HepG2 (cell line): Measurements from ENCODE around the gene TNFSF12. TPM values are rescaled to one million over a fixed set of nuclear protein-coding genes. Genes with fewer than 3 reads are reported as not detected.

Source experiments
- HOXA5 ChIP-seq: sonication (generic); formaldehyde crosslinking; IDR thresholded peaks from 2 replicates; pipeline ENCODE4 v1.4.0; 2020; ENCODE audit warnings: missing genetic modification reagents
- IRF2 ChIP-seq: IDR thresholded peaks from 2 replicates; pipeline ENCODE4 v1.6.1; 2018; ENCODE audit warnings: missing genetic modification reagents, missing compliant biosample characterization
- NRL ChIP-seq: sonication (generic); formaldehyde crosslinking; IDR thresholded peaks from 2 replicates; pipeline ENCODE4 v1.5.0; 2020; ENCODE audit warnings: missing genetic modification reagents, mild to moderate bottlenecking, moderate library complexity, borderline replicate concordance
- PPARG ChIP-seq: conservative IDR thresholded peaks from 2 replicates; pipeline ENCODE4 v1.6.1; 2016; ENCODE audit warnings: missing biosample characterization, missing genetic modification reagents
- RXRB ChIP-seq: IDR thresholded peaks from 2 replicates; pipeline ENCODE4 v1.6.1; 2016; ENCODE audit warnings: borderline replicate concordance, missing genetic modification reagents, missing compliant biosample characterization
- SMAD9 ChIP-seq: sonication (generic); formaldehyde crosslinking; IDR thresholded peaks from 2 replicates; pipeline ENCODE4 v1.5.1; 2020; ENCODE audit warnings: mild to moderate bottlenecking, missing genetic modification reagents
- SNAPC5 ChIP-seq: sonication (generic); formaldehyde crosslinking; IDR thresholded peaks from 2 replicates; pipeline ENCODE4 v1.8.1; 2023; ENCODE audit warnings: mild to moderate bottlenecking, missing genetic modification reagents, borderline replicate concordance
- ZBTB7B ChIP-seq: sonication (generic); formaldehyde crosslinking; IDR thresholded peaks from 2 replicates; pipeline ENCODE4 v1.4.0; 2020; ENCODE audit warnings: missing genetic modification reagents
- ZFP90 ChIP-seq: sonication (generic); formaldehyde crosslinking; IDR thresholded peaks from 2 replicates; pipeline ENCODE4 v1.8.0; 2022; ENCODE audit warnings: missing genetic modification reagents, mild to moderate bottlenecking, inconsistent platforms, borderline replicate concordance
- ZMYM3 ChIP-seq: sonication (generic); formaldehyde crosslinking; IDR thresholded peaks from 2 replicates; pipeline ENCODE4 v1.5.1; 2020; ENCODE audit warnings: mild to moderate bottlenecking, missing genetic modification reagents
- ZNF20 ChIP-seq: sonication (generic); formaldehyde crosslinking; IDR thresholded peaks from 2 replicates; pipeline ENCODE4 v1.4.0; 2020; ENCODE audit warnings: mild to moderate bottlenecking, moderate library complexity, missing genetic modification reagents
- ZNF274 ChIP-seq: sonication (generic); formaldehyde crosslinking; IDR thresholded peaks from 2 replicates; pipeline ENCODE4 v1.5.1; 2020; ENCODE audit warnings: mild to moderate bottlenecking, missing genetic modification reagents
- ZNF512B ChIP-seq: sonication (generic); formaldehyde crosslinking; IDR thresholded peaks from 2 replicates; pipeline ENCODE4 v1.5.1; 2020; ENCODE audit warnings: missing genetic modification reagents, mild to moderate bottlenecking, borderline replicate concordance
- ZNF672 ChIP-seq: sonication (generic); formaldehyde crosslinking; IDR thresholded peaks from 2 replicates; pipeline ENCODE4 v1.8.1; 2022; ENCODE audit warnings: missing genetic modification reagents
- polyA plus RNA-seq, 8 experiments: library from polyadenylated mRNA; depleted of rRNA in 3 of 8; stranded (reverse) in 7 of 8; unstranded in 1 of 8; fragments of >200 nt; fragmentation: Illumina TruSeq in 4 of 8; extraction: Trizol in 4 of 8; gene quantifications; 2 replicates each; pipeline versions ENCODE4 v1.2.1 to v1.2.3, GENCODE V29; 2011 to 2016; ENCODE audit warnings: low read depth in 4 of 8, missing spikeins in 1 of 8, mixed read lengths in 1 of 8; ENCODE audit not compliant: insufficient read depth in 1 of 8
- total RNA-seq, 5 experiments: library from RNA; depleted of rRNA; stranded (reverse); fragments of >200 nt; fragmentation: Illumina TruSeq; extraction: Trizol; gene quantifications; 2 replicates each; pipeline ENCODE4 v1.2.3, GENCODE V29; 2016; ENCODE audit warnings: low read depth in 1 of 5
- TF ChIP-seq, protein P1 (sequence below): sonication (generic); formaldehyde crosslinking; IDR thresholded peaks from 2 replicates; pipeline ENCODE4 v1.5.1; 2020; ENCODE audit warnings: mild to moderate bottlenecking, missing genetic modification reagents, moderate library complexity
- TF ChIP-seq, protein P2 (sequence below): sonication (generic); formaldehyde crosslinking; IDR thresholded peaks from 2 replicates; pipeline ENCODE4 v1.5.0; 2020; ENCODE audit warnings: missing genetic modification reagents
- TF ChIP-seq, protein P3 (sequence below): sonication (generic); formaldehyde crosslinking; IDR thresholded peaks from 2 replicates; pipeline ENCODE4 v1.4.0; 2020; ENCODE audit warnings: missing genetic modification reagents

TNFSF12 gene
- total and polyA plus RNA-seq, 2 of the 13 experiments (the other 11 are each of a cell fraction or from before 2014, with no cell fraction given): 0.93 to 7.2 TPM

- no peak for TF ChIP-seq ZNF512B (CRISPR knock-in tag)
- peak; percentile 65; the same call in 1 of the 2 replicates for TF ChIP-seq SNAPC5
- TF ChIP-seq ZNF20 (CRISPR knock-in tag): no peak
- no peak for TF ChIP-seq SMAD9 (CRISPR knock-in tag)
- 0 out of 2 replicates have a peak, but pooled peaks have one; percentile 80 for TF ChIP-seq NRL (CRISPR knock-in tag)
- no peak; the same call in 1 of the 2 replicates for TF ChIP-seq HOXA5
- TF ChIP-seq IRF2: peak; percentile 88
- TF ChIP-seq, protein P1, sequence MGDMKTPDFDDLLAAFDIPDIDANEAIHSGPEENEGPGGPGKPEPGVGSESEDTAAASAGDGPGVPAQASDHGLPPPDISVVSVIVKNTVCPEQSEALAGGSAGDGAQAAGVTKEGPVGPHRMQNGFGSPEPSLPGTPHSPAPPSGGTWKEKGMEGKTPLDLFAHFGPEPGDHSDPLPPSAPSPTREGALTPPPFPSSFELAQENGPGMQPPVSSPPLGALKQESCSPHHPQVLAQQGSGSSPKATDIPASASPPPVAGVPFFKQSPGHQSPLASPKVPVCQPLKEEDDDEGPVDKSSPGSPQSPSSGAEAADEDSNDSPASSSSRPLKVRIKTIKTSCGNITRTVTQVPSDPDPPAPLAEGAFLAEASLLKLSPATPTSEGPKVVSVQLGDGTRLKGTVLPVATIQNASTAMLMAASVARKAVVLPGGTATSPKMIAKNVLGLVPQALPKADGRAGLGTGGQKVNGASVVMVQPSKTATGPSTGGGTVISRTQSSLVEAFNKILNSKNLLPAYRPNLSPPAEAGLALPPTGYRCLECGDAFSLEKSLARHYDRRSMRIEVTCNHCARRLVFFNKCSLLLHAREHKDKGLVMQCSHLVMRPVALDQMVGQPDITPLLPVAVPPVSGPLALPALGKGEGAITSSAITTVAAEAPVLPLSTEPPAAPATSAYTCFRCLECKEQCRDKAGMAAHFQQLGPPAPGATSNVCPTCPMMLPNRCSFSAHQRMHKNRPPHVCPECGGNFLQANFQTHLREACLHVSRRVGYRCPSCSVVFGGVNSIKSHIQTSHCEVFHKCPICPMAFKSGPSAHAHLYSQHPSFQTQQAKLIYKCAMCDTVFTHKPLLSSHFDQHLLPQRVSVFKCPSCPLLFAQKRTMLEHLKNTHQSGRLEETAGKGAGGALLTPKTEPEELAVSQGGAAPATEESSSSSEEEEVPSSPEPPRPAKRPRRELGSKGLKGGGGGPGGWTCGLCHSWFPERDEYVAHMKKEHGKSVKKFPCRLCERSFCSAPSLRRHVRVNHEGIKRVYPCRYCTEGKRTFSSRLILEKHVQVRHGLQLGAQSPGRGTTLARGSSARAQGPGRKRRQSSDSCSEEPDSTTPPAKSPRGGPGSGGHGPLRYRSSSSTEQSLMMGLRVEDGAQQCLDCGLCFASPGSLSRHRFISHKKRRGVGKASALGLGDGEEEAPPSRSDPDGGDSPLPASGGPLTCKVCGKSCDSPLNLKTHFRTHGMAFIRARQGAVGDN (CRISPR knock-in tag): peak; percentile 97
- no peak for TF ChIP-seq ZMYM3
- TF ChIP-seq ZBTB7B: peak; percentile 33; the same call in 1 of the 2 replicates
- TF ChIP-seq, protein P2, sequence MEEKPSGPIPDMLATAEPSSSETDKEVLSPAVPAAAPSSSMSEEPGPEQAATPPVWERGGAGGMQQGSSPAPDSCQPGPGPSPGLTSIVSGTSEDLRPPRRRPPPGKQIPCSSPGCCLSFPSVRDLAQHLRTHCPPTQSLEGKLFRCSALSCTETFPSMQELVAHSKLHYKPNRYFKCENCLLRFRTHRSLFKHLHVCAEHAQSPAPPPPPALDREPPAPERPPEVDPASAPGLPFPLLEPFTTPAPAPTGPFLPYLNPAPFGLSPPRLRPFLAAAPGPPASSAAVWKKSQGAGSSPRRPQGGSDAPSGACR: peak; percentile 69; the same call in 1 of the 2 replicates
- TF ChIP-seq PPARG (CRISPR knock-in tag): peak; percentile 41; the same call in 1 of the 2 replicates
- TF ChIP-seq ZNF274: 0 out of 2 replicates have a peak, but pooled peaks have one; percentile 1
- peak; percentile 68; the same call in 1 of the 2 replicates for TF ChIP-seq RXRB
- no peak for TF ChIP-seq ZNF672 (CRISPR knock-in tag)
- TF ChIP-seq ZFP90 (CRISPR knock-in tag): peak; percentile 52
- TF ChIP-seq, protein P3, sequence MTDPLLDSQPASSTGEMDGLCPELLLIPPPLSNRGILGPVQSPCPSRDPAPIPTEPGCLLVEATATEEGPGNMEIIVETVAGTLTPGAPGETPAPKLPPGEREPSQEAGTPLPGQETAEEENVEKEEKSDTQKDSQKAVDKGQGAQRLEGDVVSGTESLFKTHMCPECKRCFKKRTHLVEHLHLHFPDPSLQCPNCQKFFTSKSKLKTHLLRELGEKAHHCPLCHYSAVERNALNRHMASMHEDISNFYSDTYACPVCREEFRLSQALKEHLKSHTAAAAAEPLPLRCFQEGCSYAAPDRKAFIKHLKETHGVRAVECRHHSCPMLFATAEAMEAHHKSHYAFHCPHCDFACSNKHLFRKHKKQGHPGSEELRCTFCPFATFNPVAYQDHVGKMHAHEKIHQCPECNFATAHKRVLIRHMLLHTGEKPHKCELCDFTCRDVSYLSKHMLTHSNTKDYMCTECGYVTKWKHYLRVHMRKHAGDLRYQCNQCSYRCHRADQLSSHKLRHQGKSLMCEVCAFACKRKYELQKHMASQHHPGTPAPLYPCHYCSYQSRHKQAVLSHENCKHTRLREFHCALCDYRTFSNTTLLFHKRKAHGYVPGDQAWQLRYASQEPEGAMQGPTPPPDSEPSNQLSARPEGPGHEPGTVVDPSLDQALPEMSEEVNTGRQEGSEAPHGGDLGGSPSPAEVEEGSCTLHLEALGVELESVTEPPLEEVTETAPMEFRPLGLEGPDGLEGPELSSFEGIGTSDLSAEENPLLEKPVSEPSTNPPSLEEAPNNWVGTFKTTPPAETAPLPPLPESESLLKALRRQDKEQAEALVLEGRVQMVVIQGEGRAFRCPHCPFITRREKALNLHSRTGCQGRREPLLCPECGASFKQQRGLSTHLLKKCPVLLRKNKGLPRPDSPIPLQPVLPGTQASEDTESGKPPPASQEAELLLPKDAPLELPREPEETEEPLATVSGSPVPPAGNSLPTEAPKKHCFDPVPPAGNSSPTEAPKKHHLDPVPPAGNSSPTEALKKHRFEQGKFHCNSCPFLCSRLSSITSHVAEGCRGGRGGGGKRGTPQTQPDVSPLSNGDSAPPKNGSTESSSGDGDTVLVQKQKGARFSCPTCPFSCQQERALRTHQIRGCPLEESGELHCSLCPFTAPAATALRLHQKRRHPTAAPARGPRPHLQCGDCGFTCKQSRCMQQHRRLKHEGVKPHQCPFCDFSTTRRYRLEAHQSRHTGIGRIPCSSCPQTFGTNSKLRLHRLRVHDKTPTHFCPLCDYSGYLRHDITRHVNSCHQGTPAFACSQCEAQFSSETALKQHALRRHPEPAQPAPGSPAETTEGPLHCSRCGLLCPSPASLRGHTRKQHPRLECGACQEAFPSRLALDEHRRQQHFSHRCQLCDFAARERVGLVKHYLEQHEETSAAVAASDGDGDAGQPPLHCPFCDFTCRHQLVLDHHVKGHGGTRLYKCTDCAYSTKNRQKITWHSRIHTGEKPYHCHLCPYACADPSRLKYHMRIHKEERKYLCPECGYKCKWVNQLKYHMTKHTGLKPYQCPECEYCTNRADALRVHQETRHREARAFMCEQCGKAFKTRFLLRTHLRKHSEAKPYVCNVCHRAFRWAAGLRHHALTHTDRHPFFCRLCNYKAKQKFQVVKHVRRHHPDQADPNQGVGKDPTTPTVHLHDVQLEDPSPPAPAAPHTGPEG: peak; percentile 20; the same call in 1 of the 2 replicates
These were observed 23.4 kb downstream of the TNFSF12 start (continued) for GRCh38 chr17:7572338-7572587.
